H1 (cell line): ENCODE data around the gene SLC46A3. TPM values are rescaled to one million over a fixed set of nuclear protein-coding genes. Genes with fewer than 3 reads are reported as not detected.

ENCODE experiments used
- CTCF ChIA-PET: fragments of 300-600 bp; sonication (Branson Sonifier 250); formaldehyde crosslinking; loops from one replicate; lab custom pipeline; 2021; ENCODE audit not compliant: partially characterized antibody; lab: Charles Lee
- POLR2A ChIA-PET: fragments of 300-600 bp; sonication (Branson Sonifier 250); formaldehyde crosslinking; loops from one replicate; lab custom pipeline; 2021; ENCODE audit warnings: inconsistent platforms; ENCODE audit not compliant: partially characterized antibody; lab: Charles Lee
- DNase-seq, 2 experiments: peaks; one replicate each; pipeline versions ENCODE4 v3.0.0 to v3.0.0-alpha.2; 2010 to 2022; ENCODE audit warnings: low spot score in 2 of 2, low read depth in 1 of 2, mixed read lengths in 1 of 2
- FAIRE-seq: peaks from 2 replicates; lab custom pipeline; 2011; peaks lifted over from hg19 to GRCh38; lab: Jason Lieb, UNC
- H2AFZ ChIP-seq: 2 replicates; pipeline ENCODE4 v1.8.1; 2012; ENCODE audit warnings: low read length, inconsistent platforms
- H2AK5ac ChIP-seq: 2 replicates; pipeline ENCODE4 v1.6.1; 2013; ENCODE audit warnings: low read depth, low read length
- H2BK120ac ChIP-seq: replicated peaks from 2 replicates; pipeline ENCODE3; 2013; ENCODE audit warnings: low read depth, low read length, inconsistent platforms
- H2BK12ac ChIP-seq: 2 replicates; pipeline ENCODE4 v1.6.1; 2013; ENCODE audit warnings: low read depth, low read length
- H2BK15ac ChIP-seq: 2 replicates; pipeline ENCODE4 v1.6.1; 2013; ENCODE audit warnings: low read length
- H2BK20ac ChIP-seq: 2 replicates; pipeline ENCODE4 v1.6.1; 2013; ENCODE audit warnings: low read length
- H2BK5ac ChIP-seq: 2 replicates; pipeline ENCODE4 v1.6.1; 2013; ENCODE audit warnings: low read depth, low read length
- H3K14ac ChIP-seq: 2 replicates; pipeline ENCODE4 v1.6.1; 2013; ENCODE audit warnings: inconsistent platforms; ENCODE audit not compliant: insufficient read length
- H3K18ac ChIP-seq: 2 replicates; pipeline ENCODE4 v1.6.1; 2013; ENCODE audit warnings: low read length; ENCODE audit errors: extremely low read depth
- H3K23ac ChIP-seq: 2 replicates; pipeline ENCODE4 v1.6.1; 2013; ENCODE audit warnings: inconsistent platforms; ENCODE audit not compliant: insufficient read length
- H3K23me2 ChIP-seq: 2 replicates; pipeline ENCODE4 v1.6.1; 2013; ENCODE audit warnings: low read depth, low read length
- H3K27ac ChIP-seq: 2 replicates; pipeline ENCODE4 v1.6.1; 2011; ENCODE audit warnings: low read depth, low read length, inconsistent platforms
- H3K27me3 ChIP-seq, 4 experiments: replicated peaks in 1 of 4; 1 replicate in 1 of 4; 2 replicates in 3 of 4; pipeline versions ENCODE4 v1.6.1 to v1.8.1; 2011 to 2013; ENCODE audit warnings: low read length in 3 of 4, mild to moderate bottlenecking in 3 of 4, inconsistent platforms in 2 of 4, mixed read lengths in 2 of 4, moderate library complexity in 1 of 4; ENCODE audit not compliant: control insufficient read depth in 3 of 4, insufficient read depth in 3 of 4; ENCODE audit errors: extremely low read depth in 1 of 4
- H3K36me3 ChIP-seq, 4 experiments: 2 replicates each; pipeline versions ENCODE4 v1.6.1 to v1.8.1; 2011 to 2013; ENCODE audit warnings: mild to moderate bottlenecking in 4 of 4, low read length in 3 of 4, moderate library complexity in 2 of 4, control low read depth in 1 of 4, inconsistent platforms in 1 of 4; ENCODE audit not compliant: insufficient read depth in 4 of 4, control insufficient read depth in 2 of 4
- H3K4ac ChIP-seq: replicated peaks from 2 replicates; pipeline ENCODE3; 2013; ENCODE audit warnings: low read length, low read depth, mixed read lengths, inconsistent platforms; ENCODE audit not compliant: insufficient read length
- H3K4me1 ChIP-seq, 4 experiments: replicated peaks in 1 of 4; 1 replicate in 1 of 4; 2 replicates in 3 of 4; pipeline versions ENCODE4 v1.6.1 to v1.8.1; 2011 to 2013; ENCODE audit warnings: low read length in 3 of 4, inconsistent platforms in 2 of 4, mixed read lengths in 1 of 4; ENCODE audit not compliant: insufficient read depth in 4 of 4, control insufficient read depth in 3 of 4
- H3K4me2 ChIP-seq, 2 experiments: 2 replicates each; pipeline versions ENCODE4 v1.6.1 to v1.8.1; 2011 to 2013; ENCODE audit warnings: low read depth in 2 of 2, low read length in 2 of 2, control low read depth in 1 of 2, inconsistent platforms in 1 of 2, mild to moderate bottlenecking in 1 of 2; ENCODE audit not compliant: insufficient read depth in 1 of 2
- H3K4me3 ChIP-seq, 4 experiments: fragments of 200-600, 300-600 bp in 1 of 4; sonication (generic), shearing (Covaris generic), sonication (Bioruptor Twin) in 1 of 4; 2 replicates each; pipeline versions ENCODE4 v1.5.1 to v1.8.1; 2011 to 2016; ENCODE audit warnings: low read length in 4 of 4, low read depth in 3 of 4, control low read depth in 2 of 4, inconsistent platforms in 2 of 4, mild to moderate bottlenecking in 2 of 4, mixed read lengths in 1 of 4, moderate library complexity in 1 of 4; ENCODE audit not compliant: insufficient read depth in 2 of 4; ENCODE audit errors: extremely low read depth in 1 of 4
- H3K56ac ChIP-seq: replicated peaks from 2 replicates; pipeline ENCODE3; 2013; ENCODE audit warnings: low read depth, mild to moderate bottlenecking, mixed read lengths, low read length, inconsistent platforms; ENCODE audit not compliant: insufficient read length
- H3K79me1 ChIP-seq: 2 replicates; pipeline ENCODE4 v1.6.1; 2013; ENCODE audit warnings: low read depth, low read length, control low read depth
- H3K79me2 ChIP-seq, 2 experiments: 2 replicates each; pipeline versions ENCODE4 v1.6.1 to v1.8.1; 2012 to 2013; ENCODE audit warnings: low read length in 2 of 2, mild to moderate bottlenecking in 2 of 2, inconsistent platforms in 1 of 2; ENCODE audit not compliant: insufficient read depth in 2 of 2, control insufficient read depth in 1 of 2
- H3K9ac ChIP-seq, 4 experiments: replicated peaks in 1 of 4; 1 replicate in 1 of 4; 2 replicates in 3 of 4; pipeline versions ENCODE4 v1.6.1 to v1.8.1; 2011 to 2013; ENCODE audit warnings: low read depth in 3 of 4, low read length in 3 of 4, control low read depth in 2 of 4, mild to moderate bottlenecking in 2 of 4, moderate library complexity in 2 of 4, inconsistent platforms in 1 of 4; ENCODE audit errors: extremely low read depth in 1 of 4
- H3K9me3 ChIP-seq, 2 experiments: 2 replicates each; pipeline versions ENCODE4 v1.6.1 to v1.8.1; 2012 to 2013; ENCODE audit warnings: mild to moderate bottlenecking in 2 of 2, moderate library complexity in 2 of 2, control low read depth in 1 of 2, inconsistent platforms in 1 of 2, low read depth in 1 of 2, low read length in 1 of 2, mixed read lengths in 1 of 2; ENCODE audit not compliant: insufficient read depth in 2 of 2
- H4K20me1 ChIP-seq, 2 experiments: replicated peaks in 1 of 2; 2 replicates each; pipeline versions ENCODE3 to v1.8.1; 2011 to 2013; ENCODE audit warnings: inconsistent platforms in 2 of 2, low read length in 2 of 2, mild to moderate bottlenecking in 1 of 2; ENCODE audit not compliant: insufficient read depth in 2 of 2, control insufficient read depth in 1 of 2
- H4K5ac ChIP-seq: 2 replicates; pipeline ENCODE4 v1.6.1; 2013; ENCODE audit warnings: low read length, low read depth, mixed read lengths, inconsistent platforms; ENCODE audit not compliant: insufficient read length
- H4K8ac ChIP-seq: 2 replicates; pipeline ENCODE4 v1.8.0; 2013; ENCODE audit warnings: mild to moderate bottlenecking, moderate library complexity, low read length, inconsistent platforms; ENCODE audit not compliant: insufficient read depth; ENCODE audit errors: extremely low read depth
- H4K91ac ChIP-seq: replicated peaks from 2 replicates; pipeline ENCODE3; 2013; ENCODE audit warnings: low read length, mixed read lengths, inconsistent platforms; ENCODE audit not compliant: insufficient read length
- RFX5 ChIP-seq: IDR thresholded peaks from 2 replicates; pipeline ENCODE4 v1.6.1; 2011; ENCODE audit warnings: low read depth, low read length, improper control_type of control experiment, borderline replicate concordance
- WGBS, 2 experiments: shearing (Covaris generic) in 1 of 2; methylation state at CpG; one replicate each; pipeline versions ENCODE4 v1.1.6 to v1.1.7; 2013 to 2015; ENCODE audit warnings: low lambda C conversion rate in 2 of 2, mixed read lengths in 2 of 2, inconsistent platforms in 1 of 2, low coverage in 1 of 2, missing lambda C conversion rate in 1 of 2; ENCODE audit not compliant: insufficient replicate concordance in 2 of 2, insufficient coverage in 1 of 2, insufficient read length in 1 of 2; ENCODE audit errors: extremely low coverage in 1 of 2, missing lambda C conversion rate in 1 of 2; 5-methylcytosine and 5-hydroxymethylcytosine counted together
- polyA plus RNA-seq, 7 experiments: library from polyadenylated mRNA; depleted of rRNA in 3 of 7; stranded (reverse) in 5 of 7; unstranded in 2 of 7; fragments of >200 nt in 5 of 7; fragments of 200-250 nt in 2 of 7; gene quantifications; 1 replicate in 5 of 7; 2 replicates in 1 of 7; 4 replicates in 1 of 7; pipeline versions ENCODE4 v1.2.1 to v1.2.3, GENCODE V29; 2011 to 2013; ENCODE audit warnings: missing spikeins in 2 of 7, mixed read lengths in 2 of 7
- total RNA-seq: library from RNA; stranded (reverse); fragmentation: NEBNext Ultra II Directional; extraction: Animal tissue kit (Norgen Biotek cat#: 25700); gene quantifications from 2 replicates; pipeline ENCODE4 v1.2.1, GENCODE V29; 2021

Gene SLC46A3
- total and polyA plus RNA-seq, 2 of the 8 experiments (the other 6 are each of a cell fraction or from before 2014, with no cell fraction given) = 0.39 to 0.67 TPM

DNA sequence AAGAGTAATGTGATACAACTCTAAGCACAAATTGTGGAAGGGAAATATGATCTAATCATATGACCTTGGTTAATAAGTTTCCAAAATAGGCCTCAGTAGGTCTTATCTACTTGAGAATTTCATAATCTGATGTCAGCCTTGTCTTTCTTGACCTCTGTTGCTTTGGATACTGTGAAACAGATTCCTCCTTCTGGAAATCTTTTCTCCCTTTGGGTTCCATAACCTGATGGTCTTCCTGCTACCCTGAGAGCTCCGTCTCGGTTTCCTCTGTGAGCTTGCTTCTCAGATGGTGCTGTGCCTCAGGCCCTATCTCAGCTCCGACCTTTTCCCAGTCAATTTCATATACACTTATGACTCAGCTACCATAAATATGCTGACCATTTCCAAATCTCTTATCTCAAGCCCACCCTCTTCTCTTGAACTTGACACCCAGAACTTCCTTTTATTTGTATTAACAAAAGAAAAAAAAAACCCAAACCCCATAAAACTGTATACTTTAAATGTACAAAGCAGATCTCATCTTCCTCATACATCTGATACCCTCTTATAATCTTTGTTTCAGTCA is 6.4 kb upstream of the SLC46A3 start:
- no peak overlapping the region for H3K9ac ChIP-seq

More for the DNA sequence above, 6.4 kb upstream of the SLC46A3 start:
- Histone ChIP-seq H3K9me3 (no peaks in the 10 kb centered on the region), H3K4me1 (no peaks in the 10 kb centered on the region), H3K79me1 (no peaks in the 10 kb centered on the region), H2AFZ (no peak overlapping the region), H2AK5ac (no peak overlapping the region), H3K23me2 (no peaks in the 10 kb centered on the region), H2BK15ac (no peak overlapping the region), H2BK5ac (no peak overlapping the region), H4K20me1 (no peaks in the 10 kb centered on the region), H3K18ac (no peak overlapping the region), H4K8ac (no peak overlapping the region), H2BK12ac (no peak overlapping the region), H3K4me2 (no peak overlapping the region), H4K91ac (no peak overlapping the region), H3K36me3 (no peaks in the 10 kb centered on the region), H3K4me3 (no peak overlapping the region), H3K4ac (no peak overlapping the region), H3K14ac (no peak overlapping the region), H3K27me3 (no peaks in the 10 kb centered on the region), H3K27ac (no peak overlapping the region), H3K79me2 (no peaks in the 10 kb centered on the region), H2BK20ac (no peak overlapping the region), H3K56ac (no peak overlapping the region), H4K5ac (no peak overlapping the region), H2BK120ac (no peak overlapping the region), H3K23ac (no peak overlapping the region)
- WGBS, 2 experiments = 98% methylated on average over 3 of the region's 3 CpGs; no CpG with 5 or more reads in 1 of the 2 experiments
- CTCF ChIA-PET = no interaction called here
- no peak for TF ChIP-seq RFX5
- DNase-seq (no peak), FAIRE-seq (no peak)
- POLR2A ChIA-PET = no interaction called here
